Measurements from ENCODE around the gene LEFTY2.
"Not testable (repeated sequence)": the region's sequence is repeated elsewhere in the genome, so short reads cannot be mapped to it uniquely, and the experiment has no call there.

LEFTY2 gene

GRCh38 chr1:225941187-225941941 lies at the start of gene LEFTY2:
Gene LEFTY2, minus strand, starts transcription at chr1:225941220. Its CDS starts 80 bp downstream, at chr1:225941140.
- no peaks in the 10 kb centered on the region for H3K27me3 ChIP-seq (ENCODE audit: control insufficient read depth, insufficient read depth, low read length)
- peaks cover 17% of the 10 kb centered on the region for H3K4me1 ChIP-seq (ENCODE audit: control insufficient read depth, insufficient read depth, low read length)
- H3K9me3 ChIP-seq (ENCODE audit: control insufficient read depth, insufficient read depth, low read length), result no peaks in the 10 kb centered on the region
- no peak within 1 kb of the TSS for H3K27ac ChIP-seq (ENCODE audit: low read length)
- no CpG with 5 or more reads among the region's 6 CpGs for whole genome bisulfite sequencing (ENCODE audit: insufficient coverage, insufficient read length)
- H3K36me3 ChIP-seq (ENCODE audit: control insufficient read depth, insufficient read depth, low read length), result no peaks in the 10 kb centered on the region
- DNase-seq (ENCODE audit: low read depth, low spot score), result no peak
- no peak within 1 kb of the TSS for H3K4me3 ChIP-seq (ENCODE audit: low read length)

- no peaks in the 10 kb centered on the region; the same call in 1 of the 2 replicates for H3K27me3 ChIP-seq (ENCODE audit: control insufficient read depth, insufficient read depth, low read length)
- DNase-seq (ENCODE audit: low read depth, low spot score), result no peak
- no CpG with 5 or more reads among the region's 7 CpGs for WGBS (ENCODE audit: insufficient coverage, insufficient read length)
- no peak overlapping the region for H3K4me3 ChIP-seq (ENCODE audit: low read length)
- H3K27ac ChIP-seq (ENCODE audit: low read length), result no peak overlapping the region
- no peaks in the 10 kb centered on the region for H3K9me3 ChIP-seq (ENCODE audit: control insufficient read depth, insufficient read depth, low read length)
- H3K4me1 ChIP-seq (ENCODE audit: control insufficient read depth, insufficient read depth, low read length), result no peaks in the 10 kb centered on the region
- H3K36me3 ChIP-seq (ENCODE audit: control insufficient read depth, insufficient read depth, low read length), result peaks cover 6% of the 10 kb centered on the region; the same call in 1 of the 2 replicates
These were observed 46.7 kb upstream of the LEFTY2 start for GRCh38 chr1:225987491-225988316.

- no peaks in the 10 kb centered on the region for H3K27me3 ChIP-seq (ENCODE audit: control insufficient read depth, insufficient read depth, low read length)
- peaks cover 10% of the 10 kb centered on the region; the same call in 1 of the 2 replicates for H3K36me3 ChIP-seq (ENCODE audit: control insufficient read depth, insufficient read depth, low read length)
- WGBS (ENCODE audit: insufficient coverage, insufficient read length), result no CpG with 5 or more reads among the region's 3 CpGs
These were observed 40.7 kb upstream of the LEFTY2 start for GRCh38 chr1:225981714-225982113.

GRCh38 chr1:225980005-225980836 lies 39.2 kb upstream of the LEFTY2 start:
- Histone ChIP-seq H3K36me3 (ENCODE audit: control insufficient read depth, insufficient read depth, low read length) (peaks cover 10% of the 10 kb centered on the region; the same call in 1 of the 2 replicates), H3K4me3 (ENCODE audit: low read length) (no peak overlapping the region)
- no CpG with 5 or more reads among the region's 5 CpGs for WGBS (ENCODE audit: insufficient coverage, insufficient read length)

More at GRCh38 chr1:225981714-225982113, 40.7 kb upstream of the LEFTY2 start:
- H3K4me1 ChIP-seq (ENCODE audit: control insufficient read depth, insufficient read depth, low read length), result no peaks in the 10 kb centered on the region
- no peak overlapping the region for H3K4me3 ChIP-seq (ENCODE audit: low read length)
- no peaks in the 10 kb centered on the region for H3K9me3 ChIP-seq (ENCODE audit: control insufficient read depth, insufficient read depth, low read length)
- H3K27ac ChIP-seq (ENCODE audit: low read length), result no peak overlapping the region
- DNase-seq (ENCODE audit: low read depth, low spot score), result no peak

GRCh38 chr1:225979421-225979820 lies 38.4 kb upstream of the LEFTY2 start:
- Histone ChIP-seq H3K9me3 (ENCODE audit: control insufficient read depth, insufficient read depth, low read length) (no peaks in the 10 kb centered on the region), H3K27ac (ENCODE audit: low read length) (no peak overlapping the region), H3K4me1 (ENCODE audit: control insufficient read depth, insufficient read depth, low read length) (no peaks in the 10 kb centered on the region), H3K36me3 (ENCODE audit: control insufficient read depth, insufficient read depth, low read length) (peaks cover 10% of the 10 kb centered on the region; the same call in 1 of the 2 replicates), H3K27me3 (ENCODE audit: control insufficient read depth, insufficient read depth, low read length) (no peaks in the 10 kb centered on the region), H3K4me3 (ENCODE audit: low read length) (no peak overlapping the region)
- WGBS (ENCODE audit: insufficient coverage, insufficient read length), result no CpG with 5 or more reads among the region's 1 CpG
- DNase-seq (ENCODE audit: low read depth, low spot score), result no peak

More at GRCh38 chr1:225980005-225980836, 39.2 kb upstream of the LEFTY2 start:
- H3K9me3 ChIP-seq (ENCODE audit: control insufficient read depth, insufficient read depth, low read length), result no peaks in the 10 kb centered on the region
- H3K27me3 ChIP-seq (ENCODE audit: control insufficient read depth, insufficient read depth, low read length), result no peaks in the 10 kb centered on the region
- no peak for DNase-seq (ENCODE audit: low read depth, low spot score)
- H3K27ac ChIP-seq (ENCODE audit: low read length), result no peak overlapping the region
- H3K4me1 ChIP-seq (ENCODE audit: control insufficient read depth, insufficient read depth, low read length), result no peaks in the 10 kb centered on the region

- no CpG with 5 or more reads among the region's 15 CpGs for WGBS (ENCODE audit: insufficient coverage, insufficient read length)
- H3K27ac ChIP-seq (ENCODE audit: low read length), result no peak overlapping the region
- H3K4me1 ChIP-seq (ENCODE audit: control insufficient read depth, insufficient read depth, low read length), result no peaks in the 10 kb centered on the region
- no peaks in the 10 kb centered on the region for H3K27me3 ChIP-seq (ENCODE audit: control insufficient read depth, insufficient read depth, low read length)
- H3K4me3 ChIP-seq (ENCODE audit: low read length), result no peak overlapping the region
- H3K36me3 ChIP-seq (ENCODE audit: control insufficient read depth, insufficient read depth, low read length), result peaks cover 10% of the 10 kb centered on the region; the same call in 1 of the 2 replicates
- DNase-seq (ENCODE audit: low read depth, low spot score), result no peak
- H3K9me3 ChIP-seq (ENCODE audit: control insufficient read depth, insufficient read depth, low read length), result no peaks in the 10 kb centered on the region
These were observed 37.1 kb upstream of the LEFTY2 start for GRCh38 chr1:225977937-225978748.

GRCh38 chr1:225975146-225975545 lies 34.1 kb upstream of the LEFTY2 start:
- not testable (repeated sequence) for H3K36me3 ChIP-seq (ENCODE audit: control insufficient read depth, insufficient read depth, low read length); H3K4me1 ChIP-seq (ENCODE audit: control insufficient read depth, insufficient read depth, low read length); H3K27ac ChIP-seq (ENCODE audit: low read length); DNase-seq (ENCODE audit: low read depth, low spot score); H3K4me3 ChIP-seq (ENCODE audit: low read length); H3K9me3 ChIP-seq (ENCODE audit: control insufficient read depth, insufficient read depth, low read length); H3K27me3 ChIP-seq (ENCODE audit: control insufficient read depth, insufficient read depth, low read length)
- WGBS (ENCODE audit: insufficient coverage, insufficient read length), result no CpG with 5 or more reads among the region's 12 CpGs

- no peaks in the 10 kb centered on the region for H3K9me3 ChIP-seq (ENCODE audit: control insufficient read depth, insufficient read depth, low read length)
- WGBS (ENCODE audit: insufficient coverage, insufficient read length), result no CpG with 5 or more reads among the region's 10 CpGs
- no peak overlapping the region for H3K4me3 ChIP-seq (ENCODE audit: low read length)
- H3K27me3 ChIP-seq (ENCODE audit: control insufficient read depth, insufficient read depth, low read length), result no peaks in the 10 kb centered on the region
- H3K4me1 ChIP-seq (ENCODE audit: control insufficient read depth, insufficient read depth, low read length), result no peaks in the 10 kb centered on the region
- no peak for DNase-seq (ENCODE audit: low read depth, low spot score)
- no peaks in the 10 kb centered on the region for H3K36me3 ChIP-seq (ENCODE audit: control insufficient read depth, insufficient read depth, low read length)
- H3K27ac ChIP-seq (ENCODE audit: low read length), result no peak overlapping the region
These were observed 33.4 kb upstream of the LEFTY2 start for GRCh38 chr1:225974454-225974853.

- H3K4me1 ChIP-seq (ENCODE audit: control insufficient read depth, insufficient read depth, low read length), result no peaks in the 10 kb centered on the region
- H3K9me3 ChIP-seq (ENCODE audit: control insufficient read depth, insufficient read depth, low read length), result no peaks in the 10 kb centered on the region
- no peak for DNase-seq (ENCODE audit: low read depth, low spot score)
- H3K36me3 ChIP-seq (ENCODE audit: control insufficient read depth, insufficient read depth, low read length), result no peaks in the 10 kb centered on the region
- WGBS (ENCODE audit: insufficient coverage, insufficient read length), result no CpG with 5 or more reads among the region's 5 CpGs
- no peak overlapping the region for H3K27ac ChIP-seq (ENCODE audit: low read length)
- H3K27me3 ChIP-seq (ENCODE audit: control insufficient read depth, insufficient read depth, low read length), result no peaks in the 10 kb centered on the region
- H3K4me3 ChIP-seq (ENCODE audit: low read length), result no peak overlapping the region
These were observed 32.1 kb upstream of the LEFTY2 start for GRCh38 chr1:225973158-225973557.

All from iPS DF 6.9 (cell line).